PC-3 (cell line): ENCODE measurements around the gene PLA2G7.

Source experiments
- CTCF ChIP-seq: fragments of 300-600 bp; sonication (generic); conservative IDR thresholded peaks from 2 replicates; pipeline ENCODE4 v1.5.1; 2017; ENCODE audit warnings: antibody characterized with exemption, low read depth, mild to moderate bottlenecking, low read length
- EZH2 ChIP-seq: fragments of 300-600 bp; sonication (generic); IDR thresholded peaks from one replicate; pipeline ENCODE4 v1.6.1; 2017; ENCODE audit warnings: antibody characterized with exemption, mild to moderate bottlenecking, low read length; ENCODE audit not compliant: unreplicated experiment
- EZH2phosphoT487 ChIP-seq: fragments of 300-600 bp; sonication (generic); IDR thresholded peaks from 2 replicates; pipeline ENCODE4 v1.6.1; 2018; ENCODE audit warnings: mild to moderate bottlenecking, antibody characterized with exemption, low read length, borderline replicate concordance

- TF ChIP-seq EZH2phosphoT487 (no peak), CTCF (no peak), EZH2 (no peak)
Measured at GRCh38 chr6:46711491-46711890, 23.7 kb downstream of the PLA2G7 start.
